HepG2 (cell line): Measurements from ENCODE around the gene PCDHB11. TPM values are rescaled to one million over a fixed set of nuclear protein-coding genes. Genes with fewer than 3 reads are reported as not detected.
"Not testable (repeated sequence)": the region's sequence is repeated elsewhere in the genome, so short reads cannot be mapped to it uniquely, and the experiment has no call there.

Experiments
- ATAC-seq: fragments of 200-7000 bp; cut with Tn5 transposase; 3 replicates; pipeline ENCODE4 v1.9.1; 2020; ENCODE audit warnings: mild to moderate bottlenecking, moderate library complexity
- BruUV-seq: library from RNA; stranded (reverse); fragments of 400-500 nt; replicated peaks from 2 replicates; lab custom pipeline; 2021; lab: Mats Ljungman, UMichigan
- CTCF ChIA-PET: fragments of 300-600 bp; formaldehyde crosslinking; extraction: SDS; loops from one replicate; lab custom pipeline; 2021; ENCODE audit warnings: low total read pairs, inconsistent platforms, low intra/inter-chr PET ratio; lab: Yijun Ruan, JAX
- POLR2A ChIA-PET: fragments of 350-600 bp; sonication (Branson Sonifier 250); formaldehyde crosslinking; loops from one replicate; lab custom pipeline; 2020; ENCODE audit warnings: antibody characterized with exemption, inconsistent platforms; lab: Yijun Ruan, JAX
- DNase-seq: peaks from one replicate; pipeline ENCODE4 v3.0.0-alpha.2; 2015; ENCODE audit warnings: low spot score
- FAIRE-seq: peaks from 3 replicates; lab custom pipeline; 2011; peaks lifted over from hg19 to GRCh38; lab: Jason Lieb, UNC
- H2AFZ ChIP-seq: one replicate; pipeline ENCODE4 v1.6.1; 2011; ENCODE audit warnings: low read length, inconsistent platforms
- H3K27ac ChIP-seq: fragments of 300-600 bp; 3 replicates; pipeline ENCODE4 v1.8.0; 2011; ENCODE audit warnings: mixed run types, mild to moderate bottlenecking, mixed read lengths, low read length, inconsistent platforms; ENCODE audit not compliant: insufficient read depth; ENCODE audit errors: extremely low read length
- H3K27me3 ChIP-seq, 2 experiments: fragments of 200-600 bp in 1 of 2; 2 replicates in 1 of 2; 3 replicates in 1 of 2; pipeline versions ENCODE4 v1.6.0 to v1.8.0; 2011; ENCODE audit warnings: low read length in 2 of 2, mild to moderate bottlenecking in 2 of 2, moderate library complexity in 2 of 2, inconsistent platforms in 1 of 2; ENCODE audit not compliant: insufficient read depth in 2 of 2, control insufficient read depth in 1 of 2
- H3K36me3 ChIP-seq, 2 experiments: fragments of 200-600 bp in 1 of 2; replicated peaks in 1 of 2; 2 replicates in 1 of 2; 3 replicates in 1 of 2; pipeline versions ENCODE4 v1.5.1 to v1.8.0; 2011; ENCODE audit warnings: low read length in 2 of 2, inconsistent platforms in 1 of 2; ENCODE audit not compliant: insufficient read depth in 2 of 2, control insufficient read depth in 1 of 2
- H3K4me1 ChIP-seq: 2 replicates; pipeline ENCODE4 v1.5.1; 2012; ENCODE audit warnings: low read length, inconsistent platforms; ENCODE audit not compliant: insufficient read depth
- H3K4me2 ChIP-seq: 2 replicates; pipeline ENCODE4 v1.6.0; 2011; ENCODE audit warnings: low read depth, low read length, inconsistent platforms
- H3K4me3 ChIP-seq, 3 experiments: fragments of 200-600 bp in 1 of 3; sonication (generic), shearing (Covaris generic) in 1 of 3; replicated peaks in 1 of 3; 2 replicates each; pipeline ENCODE4 v1.5.1; 2011 to 2016; ENCODE audit warnings: low read length in 3 of 3, inconsistent platforms in 2 of 3, low read depth in 2 of 3, mild to moderate bottlenecking in 2 of 3, control low read depth in 1 of 3, mixed read lengths in 1 of 3; ENCODE audit not compliant: insufficient read depth in 1 of 3
- H3K79me2 ChIP-seq: one replicate; pipeline ENCODE4 v1.6.1; 2011; ENCODE audit warnings: low read length, inconsistent platforms; ENCODE audit not compliant: insufficient read depth
- H3K9ac ChIP-seq: 2 replicates; pipeline ENCODE4 v1.6.0; 2011; ENCODE audit warnings: mild to moderate bottlenecking, low read depth, low read length, inconsistent platforms; ENCODE audit not compliant: insufficient read depth
- H3K9me3 ChIP-seq: 2 replicates; pipeline ENCODE4 v1.5.1; 2012; ENCODE audit warnings: mild to moderate bottlenecking, low read length
- H4K20me1 ChIP-seq: 2 replicates; pipeline ENCODE4 v1.6.0; 2011; ENCODE audit warnings: inconsistent platforms, mild to moderate bottlenecking, low read length, moderate library complexity; ENCODE audit not compliant: insufficient read depth
- STAG1 ChIP-seq: sonication (generic); formaldehyde crosslinking; IDR thresholded peaks from 2 replicates; pipeline ENCODE4 v1.4.0; 2020; ENCODE audit warnings: missing genetic modification reagents
- ZNF451 ChIP-seq: sonication (generic); formaldehyde crosslinking; IDR thresholded peaks from 2 replicates; pipeline ENCODE4 v1.5.0; 2020; ENCODE audit warnings: mild to moderate bottlenecking, missing genetic modification reagents
- WGBS: methylation state at CpG from one replicate; pipeline ENCODE4 v1.1.6; 2017; ENCODE audit warnings: low lambda C conversion rate; 5-methylcytosine and 5-hydroxymethylcytosine counted together
- in situ Hi-C: cut with HindIII; loops from 2 replicates; pipeline ENCODE4 v1.10.0; 2017; ENCODE audit warnings: low pct_unique_long_range_greater_than_20kb; ENCODE audit not compliant: extremely low pct_ligation_motif_present
- intact Hi-C: fragments of 100-400 bp; cut with micrococcal nuclease; formaldehyde crosslinking; loops from one replicate; pipeline ENCODE4 v1.10.0; 2022; ENCODE audit not compliant: unreplicated experiment
- polyA plus RNA-seq, 8 experiments: library from polyadenylated mRNA; depleted of rRNA in 3 of 8; stranded (reverse) in 7 of 8; unstranded in 1 of 8; fragments of >200 nt; fragmentation: Illumina TruSeq in 4 of 8; extraction: Trizol in 4 of 8; gene quantifications; 2 replicates each; pipeline versions ENCODE4 v1.2.1 to v1.2.3, GENCODE V29; 2011 to 2016; ENCODE audit warnings: low read depth in 4 of 8, missing spikeins in 1 of 8, mixed read lengths in 1 of 8; ENCODE audit not compliant: insufficient read depth in 1 of 8
- total RNA-seq, 5 experiments: library from RNA; depleted of rRNA; stranded (reverse); fragments of >200 nt; fragmentation: Illumina TruSeq; extraction: Trizol; gene quantifications; 2 replicates each; pipeline ENCODE4 v1.2.3, GENCODE V29; 2016; ENCODE audit warnings: low read depth in 1 of 5
- TF ChIP-seq, protein P1 (sequence below): sonication (generic); formaldehyde crosslinking; IDR thresholded peaks from 2 replicates; pipeline ENCODE4 v1.5.0; 2020; ENCODE audit warnings: mild to moderate bottlenecking, missing genetic modification reagents, moderate library complexity

The PCDHB11 gene
- total and polyA plus RNA-seq, 2 of the 13 experiments (the other 11 are each of a cell fraction or from before 2014, with no cell fraction given) = 0.07 TPM; not detected in 1

DNA sequence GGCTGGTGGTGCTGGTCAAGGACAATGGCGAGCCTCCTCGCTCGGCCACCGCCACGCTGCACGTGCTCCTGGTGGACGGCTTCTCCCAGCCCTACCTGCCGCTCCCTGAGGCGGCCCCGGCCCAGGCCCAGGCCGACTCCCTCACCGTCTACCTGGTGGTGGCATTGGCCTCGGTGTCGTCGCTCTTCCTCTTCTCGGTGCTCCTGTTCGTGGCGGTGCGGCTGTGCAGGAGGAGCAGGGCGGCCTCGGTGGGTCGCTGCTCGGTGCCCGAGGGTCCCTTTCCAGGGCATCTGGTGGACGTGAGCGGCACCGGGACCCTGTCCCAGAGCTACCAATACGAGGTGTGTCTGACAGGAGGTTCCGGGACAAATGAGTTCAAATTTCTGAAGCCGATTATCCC lies 26.0 kb downstream of the PCDHB11 start:
- H3K36me3 ChIP-seq, intact Hi-C loops, H3K4me1 ChIP-seq, DNase-seq, CTCF ChIA-PET, in situ Hi-C loops, H3K9ac ChIP-seq, H2AFZ ChIP-seq, H3K27ac ChIP-seq, H3K4me3 ChIP-seq, POLR2A ChIA-PET, H3K4me2 ChIP-seq, H3K27me3 ChIP-seq, BruUV-seq, FAIRE-seq, ATAC-seq, H4K20me1 ChIP-seq, H3K79me2 ChIP-seq, H3K9me3 ChIP-seq: not testable (repeated sequence)
- WGBS = 72% methylated on average over 18 of the region's 30 CpGs

DNA sequence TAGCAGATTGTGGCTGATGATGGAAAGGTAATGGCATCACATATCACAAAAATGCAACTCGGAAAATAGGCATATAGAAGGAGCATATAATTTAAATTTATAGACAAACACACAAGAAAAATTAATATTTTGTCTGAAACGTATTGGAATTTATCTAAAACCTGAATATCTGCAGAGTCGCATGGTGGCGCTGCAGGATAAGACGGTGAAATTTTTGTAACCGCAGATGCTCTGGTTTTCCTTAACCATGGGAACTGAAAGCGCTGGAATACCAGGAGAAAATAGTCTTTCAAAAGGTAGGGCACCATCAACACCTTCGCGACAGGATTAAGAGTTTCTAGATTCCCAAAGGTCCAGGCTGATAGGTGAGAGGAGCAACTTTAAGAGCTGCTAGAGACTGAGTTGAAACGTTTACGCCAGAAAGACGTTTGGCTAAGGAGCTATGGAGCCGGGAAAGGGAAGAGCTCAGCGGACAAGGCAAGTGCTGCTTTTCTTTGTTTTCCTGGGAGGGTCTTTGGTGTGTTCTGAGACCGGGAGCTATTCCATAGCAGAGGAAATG lies 34.8 kb downstream of the PCDHB11 start:
- 15% methylated on average over 15 of the region's 15 CpGs for WGBS

DNA sequence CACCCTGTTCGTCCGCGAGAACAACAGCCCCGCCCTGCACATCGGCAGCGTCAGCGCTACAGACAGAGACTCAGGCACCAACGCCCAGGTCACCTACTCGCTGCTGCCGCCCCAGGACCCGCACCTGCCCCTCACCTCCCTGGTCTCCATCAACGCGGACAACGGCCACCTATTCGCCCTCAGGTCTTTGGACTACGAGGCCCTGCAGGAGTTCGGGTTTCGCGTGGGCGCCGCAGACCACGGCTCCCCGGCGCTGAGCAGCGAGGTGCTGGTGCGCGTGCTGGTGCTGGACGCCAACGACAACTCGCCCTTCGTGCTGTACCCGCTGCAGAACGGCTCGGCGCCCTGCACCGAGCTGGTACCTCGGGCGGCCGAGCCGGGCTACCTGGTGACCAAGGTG lies 36.5 kb downstream of the PCDHB11 start:
- BruUV-seq, H2AFZ ChIP-seq, H3K27ac ChIP-seq, POLR2A ChIA-PET, CTCF ChIA-PET, H3K79me2 ChIP-seq, H3K36me3 ChIP-seq, FAIRE-seq, ATAC-seq, H3K4me1 ChIP-seq, H3K4me3 ChIP-seq, intact Hi-C loops, H3K4me2 ChIP-seq, H3K9ac ChIP-seq, in situ Hi-C loops, DNase-seq, H4K20me1 ChIP-seq, H3K27me3 ChIP-seq: not testable (repeated sequence)
- 83% methylated on average over 21 of the region's 40 CpGs for WGBS
- peaks cover 45% of the 10 kb centered on the region for H3K9me3 ChIP-seq

More for the DNA sequence above, 34.8 kb downstream of the PCDHB11 start:
- peaks cover 37% of the 10 kb centered on the region for H3K9me3 ChIP-seq
- no peaks in the 10 kb centered on the region for H4K20me1 ChIP-seq
- TF ChIP-seq STAG1 (CRISPR knock-in tag) (peak; percentile 51), ZNF451 (CRISPR knock-in tag) (no peak)
- TF ChIP-seq, protein P1, sequence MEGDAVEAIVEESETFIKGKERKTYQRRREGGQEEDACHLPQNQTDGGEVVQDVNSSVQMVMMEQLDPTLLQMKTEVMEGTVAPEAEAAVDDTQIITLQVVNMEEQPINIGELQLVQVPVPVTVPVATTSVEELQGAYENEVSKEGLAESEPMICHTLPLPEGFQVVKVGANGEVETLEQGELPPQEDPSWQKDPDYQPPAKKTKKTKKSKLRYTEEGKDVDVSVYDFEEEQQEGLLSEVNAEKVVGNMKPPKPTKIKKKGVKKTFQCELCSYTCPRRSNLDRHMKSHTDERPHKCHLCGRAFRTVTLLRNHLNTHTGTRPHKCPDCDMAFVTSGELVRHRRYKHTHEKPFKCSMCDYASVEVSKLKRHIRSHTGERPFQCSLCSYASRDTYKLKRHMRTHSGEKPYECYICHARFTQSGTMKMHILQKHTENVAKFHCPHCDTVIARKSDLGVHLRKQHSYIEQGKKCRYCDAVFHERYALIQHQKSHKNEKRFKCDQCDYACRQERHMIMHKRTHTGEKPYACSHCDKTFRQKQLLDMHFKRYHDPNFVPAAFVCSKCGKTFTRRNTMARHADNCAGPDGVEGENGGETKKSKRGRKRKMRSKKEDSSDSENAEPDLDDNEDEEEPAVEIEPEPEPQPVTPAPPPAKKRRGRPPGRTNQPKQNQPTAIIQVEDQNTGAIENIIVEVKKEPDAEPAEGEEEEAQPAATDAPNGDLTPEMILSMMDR = peak; percentile 54
- H3K27me3 ChIP-seq = no peaks in the 10 kb centered on the region
- intact Hi-C loops (no loop called here), in situ Hi-C loops (no loop called here)
- ChIA-PET POLR2A (no interaction called here), CTCF (interaction anchor here (0.6 to 1.3 kb wide), 2 partner anchors 278 to 330 kb away, joined by 3 to 5 read pairs; no protein-coding TSS in a partner anchor)
- BruUV-seq = no TSS peak
- FAIRE-seq = no peak
- no peaks in the 10 kb centered on the region for H3K36me3 ChIP-seq
- peak overlapping the region; percentile 14; the same call in 1 of the 2 replicates for H3K9ac ChIP-seq
- H3K4me1 ChIP-seq = no peaks in the 10 kb centered on the region
- 0 out of 6 replicates have a peak overlapping the region, but pooled peaks of 1 of the 3 experiments have one; percentile 24 for H3K4me3 ChIP-seq
- peak; percentile 4 for DNase-seq
- H3K27ac ChIP-seq = no peak overlapping the region
- H3K79me2 ChIP-seq = no peaks in the 10 kb centered on the region
- H3K4me2 ChIP-seq = peak overlapping the region; percentile 52
- peak overlapping the region; percentile 48 for H2AFZ ChIP-seq
- no peak for ATAC-seq
